SK-N-SH (cell line): ENCODE data around the gene ATL1. TPM values are rescaled to one million over a fixed set of nuclear protein-coding genes. Genes with fewer than 3 reads are reported as not detected.

Source experiments
- CTCF ChIA-PET: fragments of 300-600, 350-600 bp; formaldehyde crosslinking; extraction: SDS; loops from one replicate; lab custom pipeline; 2021; lab: Yijun Ruan, JAX
- POLR2A ChIA-PET: fragments of 350-600 bp; sonication (Branson Sonifier 250); formaldehyde crosslinking; extraction: SDS; loops from one replicate; lab custom pipeline; 2020; ENCODE audit warnings: antibody characterized with exemption, inconsistent platforms; lab: Yijun Ruan, JAX
- DNase-seq: peaks from one replicate; pipeline ENCODE4 v3.0.0; 2012
- H2AFZ ChIP-seq: fragments of 200-600 bp; sonication (generic); 2 replicates; pipeline ENCODE4 v1.8.1; 2016; ENCODE audit warnings: antibody characterized with exemption, mild to moderate bottlenecking, low read depth
- H3F3A ChIP-seq: fragments of 200-600 bp; sonication (generic); replicated peaks from 2 replicates; pipeline ENCODE3; 2016; ENCODE audit warnings: antibody characterized with exemption, mild to moderate bottlenecking; ENCODE audit not compliant: insufficient read depth
- H3K27ac ChIP-seq, 2 experiments: fragments of 200-500 bp in 1 of 2; fragments of 200-600 bp in 1 of 2; sonication (Bioruptor generic) in 1 of 2; sonication (generic), shearing (Covaris generic) in 1 of 2; 2 replicates each; pipeline versions ENCODE4 v1.5.1 to v1.6.1; 2014 to 2016; ENCODE audit warnings: low read depth in 2 of 2, inconsistent platforms in 1 of 2, low read length in 1 of 2, mild to moderate bottlenecking in 1 of 2, mixed read lengths in 1 of 2
- H3K27me3 ChIP-seq: fragments of 200-600 bp; sonication (generic), shearing (Covaris generic); 2 replicates; pipeline ENCODE4 v1.6.1; 2016; ENCODE audit warnings: mixed run types; ENCODE audit not compliant: insufficient read depth
- H3K36me3 ChIP-seq, 2 experiments: fragments of 200-500 bp in 1 of 2; fragments of 200-600 bp in 1 of 2; sonication (Bioruptor generic) in 1 of 2; sonication (generic) in 1 of 2; replicated peaks in 1 of 2; 2 replicates each; pipeline versions ENCODE3 to v1.5.1; 2014 to 2016; ENCODE audit warnings: low read length in 1 of 2, mild to moderate bottlenecking in 1 of 2; ENCODE audit not compliant: insufficient read depth in 2 of 2, control insufficient read depth in 1 of 2
- H3K4me1 ChIP-seq, 2 experiments: fragments of 200-500 bp in 1 of 2; fragments of 200-600 bp in 1 of 2; sonication (Bioruptor generic) in 1 of 2; sonication (generic), shearing (Covaris generic) in 1 of 2; 2 replicates each; pipeline versions ENCODE4 v1.5.1 to v1.6.1; 2014 to 2016; ENCODE audit warnings: low read depth in 1 of 2, low read length in 1 of 2, mixed run types in 1 of 2; ENCODE audit not compliant: insufficient read depth in 2 of 2, control insufficient read depth in 1 of 2
- H3K4me2 ChIP-seq: fragments of 200-600 bp; sonication (generic), shearing (Covaris generic); 2 replicates; pipeline ENCODE4 v1.6.1; 2017; ENCODE audit warnings: mixed run types
- H3K4me3 ChIP-seq, 2 experiments: fragments of 200-500 bp in 1 of 2; fragments of 200-600 bp in 1 of 2; sonication (Bioruptor generic) in 1 of 2; sonication (generic), shearing (Covaris generic) in 1 of 2; 2 replicates each; pipeline versions ENCODE4 v1.5.1 to v1.8.1; 2014 to 2016; ENCODE audit warnings: low read depth in 2 of 2, inconsistent platforms in 1 of 2, low read length in 1 of 2, mild to moderate bottlenecking in 1 of 2, mixed read lengths in 1 of 2, moderate library complexity in 1 of 2
- H3K79me2 ChIP-seq: fragments of 200-600 bp; sonication (generic); 2 replicates; pipeline ENCODE4 v1.8.1; 2017; ENCODE audit warnings: mild to moderate bottlenecking; ENCODE audit not compliant: insufficient read depth
- H3K9ac ChIP-seq: fragments of 200-600 bp; sonication (generic); 2 replicates; pipeline ENCODE4 v1.6.1; 2017; ENCODE audit warnings: mixed run types
- H3K9me2 ChIP-seq: fragments of 200-600 bp; sonication (generic); 2 replicates; pipeline ENCODE4 v1.6.1; 2017; ENCODE audit warnings: mixed run types
- H3K9me3 ChIP-seq: fragments of 200-600 bp; sonication (generic); 2 replicates; pipeline ENCODE4 v1.6.1; 2017; ENCODE audit warnings: mixed run types, mild to moderate bottlenecking, moderate library complexity
- H4K20me1 ChIP-seq: fragments of 200-600 bp; sonication (generic); 2 replicates; pipeline ENCODE4 v1.6.1; 2017; ENCODE audit warnings: mild to moderate bottlenecking, mixed run types; ENCODE audit not compliant: insufficient read depth
- FOXJ3 ChIP-seq: sonication (generic); formaldehyde crosslinking; IDR thresholded peaks from 2 replicates; pipeline ENCODE4 v1.5.1; 2020; ENCODE audit warnings: mild to moderate bottlenecking, missing genetic modification reagents
- FOXM1 ChIP-seq: IDR thresholded peaks from 2 replicates; pipeline ENCODE4 v1.4.0; 2012; ENCODE audit warnings: low read depth, mild to moderate bottlenecking
- JUND ChIP-seq: IDR thresholded peaks from 2 replicates; pipeline ENCODE4 v1.4.0; 2012
- MEF2A ChIP-seq: IDR thresholded peaks from 2 replicates; pipeline ENCODE4 v1.4.0; 2012; ENCODE audit warnings: low read depth, borderline replicate concordance
- MXI1 ChIP-seq: IDR thresholded peaks from 2 replicates; pipeline ENCODE4 v1.6.1; 2012; ENCODE audit warnings: mild to moderate bottlenecking, low read depth, low read length, improper control_type of control experiment
- NFIC ChIP-seq: IDR thresholded peaks from 2 replicates; pipeline ENCODE4 v1.4.0; 2012; ENCODE audit warnings: borderline replicate concordance
- POLR2AphosphoS5 ChIP-seq: IDR thresholded peaks from 2 replicates; pipeline ENCODE4 v1.6.1; 2012; ENCODE audit warnings: low read depth, low read length
- RAD21 ChIP-seq: IDR thresholded peaks from 2 replicates; pipeline ENCODE4 v1.6.1; 2012; ENCODE audit warnings: mild to moderate bottlenecking, low read length
- RXRA ChIP-seq: IDR thresholded peaks from 2 replicates; pipeline ENCODE4 v1.4.0; 2012; ENCODE audit warnings: low read depth, mild to moderate bottlenecking, borderline replicate concordance
- SIN3A ChIP-seq: IDR thresholded peaks from 2 replicates; pipeline ENCODE4 v1.6.1; 2012; ENCODE audit warnings: low read depth, mild to moderate bottlenecking, low read length, moderate library complexity, borderline replicate concordance
- SMC3 ChIP-seq: IDR thresholded peaks from 2 replicates; pipeline ENCODE4 v1.6.1; 2012; ENCODE audit warnings: low read depth, low read length, improper control_type of control experiment
- TEAD4 ChIP-seq: IDR thresholded peaks from 2 replicates; pipeline ENCODE4 v1.4.0; 2012; ENCODE audit warnings: mild to moderate bottlenecking, borderline replicate concordance; ENCODE audit not compliant: insufficient read depth
- YY1 ChIP-seq: IDR thresholded peaks from 2 replicates; pipeline ENCODE4 v1.4.0; 2012; ENCODE audit warnings: low read depth, mild to moderate bottlenecking
- WGBS: methylation state at CpG from one replicate; pipeline ENCODE4 v1.1.6; 2017; ENCODE audit warnings: low lambda C conversion rate; 5-methylcytosine and 5-hydroxymethylcytosine counted together
- polyA plus RNA-seq, 3 experiments: library from polyadenylated mRNA; depleted of rRNA; stranded (reverse); fragments of >200 nt; gene quantifications; 2 replicates each; pipeline ENCODE4 v1.2.3, GENCODE V29; 2012
- TF ChIP-seq, protein P1 (sequence below): fragments of 200-600 bp; sonication (generic); IDR thresholded peaks from 2 replicates; pipeline ENCODE4 v1.6.1; 2017; ENCODE audit warnings: antibody characterized with exemption, mild to moderate bottlenecking, moderate library complexity
- TF ChIP-seq, protein P2 (sequence below): IDR thresholded peaks from 2 replicates; pipeline ENCODE4 v1.4.0; 2012; ENCODE audit warnings: low read depth, borderline replicate concordance
- TF ChIP-seq, protein P3 (sequence below): IDR thresholded peaks from 2 replicates; pipeline ENCODE4 v1.4.0; 2012; ENCODE audit warnings: low read depth
- TF ChIP-seq, protein P4 (sequence below): IDR thresholded peaks from 2 replicates; pipeline ENCODE4 v1.4.0; 2012; ENCODE audit warnings: low read depth, borderline replicate concordance
- TF ChIP-seq, protein P5 (sequence below): IDR thresholded peaks from 2 replicates; pipeline ENCODE4; 2012

The ATL1 gene
- polyA plus RNA-seq, 1 of the 3 experiments (the other 2 are of a cell fraction): 7.3 TPM

DNA sequence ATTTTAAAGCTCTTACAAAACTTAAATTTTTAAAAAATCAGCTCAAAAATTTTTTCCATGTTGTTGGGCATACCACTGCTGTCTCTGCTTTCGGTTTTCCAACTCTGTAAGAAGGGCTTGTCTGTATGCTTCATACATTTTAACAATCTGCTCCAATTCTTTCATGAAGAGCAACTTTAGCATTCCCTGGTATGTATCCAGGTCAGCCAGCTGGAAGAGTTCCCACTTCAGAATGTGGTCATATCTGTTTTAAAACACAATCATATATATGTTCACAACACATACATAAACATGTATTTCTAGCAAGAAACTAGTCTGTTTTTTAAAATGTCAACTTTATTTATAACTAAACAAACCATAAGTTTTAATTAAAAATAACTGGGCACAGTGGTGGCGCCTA lies 75.2 kb downstream of the ATL1 start (continued):
- TF ChIP-seq, protein P1, sequence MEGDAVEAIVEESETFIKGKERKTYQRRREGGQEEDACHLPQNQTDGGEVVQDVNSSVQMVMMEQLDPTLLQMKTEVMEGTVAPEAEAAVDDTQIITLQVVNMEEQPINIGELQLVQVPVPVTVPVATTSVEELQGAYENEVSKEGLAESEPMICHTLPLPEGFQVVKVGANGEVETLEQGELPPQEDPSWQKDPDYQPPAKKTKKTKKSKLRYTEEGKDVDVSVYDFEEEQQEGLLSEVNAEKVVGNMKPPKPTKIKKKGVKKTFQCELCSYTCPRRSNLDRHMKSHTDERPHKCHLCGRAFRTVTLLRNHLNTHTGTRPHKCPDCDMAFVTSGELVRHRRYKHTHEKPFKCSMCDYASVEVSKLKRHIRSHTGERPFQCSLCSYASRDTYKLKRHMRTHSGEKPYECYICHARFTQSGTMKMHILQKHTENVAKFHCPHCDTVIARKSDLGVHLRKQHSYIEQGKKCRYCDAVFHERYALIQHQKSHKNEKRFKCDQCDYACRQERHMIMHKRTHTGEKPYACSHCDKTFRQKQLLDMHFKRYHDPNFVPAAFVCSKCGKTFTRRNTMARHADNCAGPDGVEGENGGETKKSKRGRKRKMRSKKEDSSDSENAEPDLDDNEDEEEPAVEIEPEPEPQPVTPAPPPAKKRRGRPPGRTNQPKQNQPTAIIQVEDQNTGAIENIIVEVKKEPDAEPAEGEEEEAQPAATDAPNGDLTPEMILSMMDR: no peak
- TF ChIP-seq FOXJ3 (CRISPR knock-in tag) (no peak), FOXM1 (no peak)
- TF ChIP-seq, protein P2, sequence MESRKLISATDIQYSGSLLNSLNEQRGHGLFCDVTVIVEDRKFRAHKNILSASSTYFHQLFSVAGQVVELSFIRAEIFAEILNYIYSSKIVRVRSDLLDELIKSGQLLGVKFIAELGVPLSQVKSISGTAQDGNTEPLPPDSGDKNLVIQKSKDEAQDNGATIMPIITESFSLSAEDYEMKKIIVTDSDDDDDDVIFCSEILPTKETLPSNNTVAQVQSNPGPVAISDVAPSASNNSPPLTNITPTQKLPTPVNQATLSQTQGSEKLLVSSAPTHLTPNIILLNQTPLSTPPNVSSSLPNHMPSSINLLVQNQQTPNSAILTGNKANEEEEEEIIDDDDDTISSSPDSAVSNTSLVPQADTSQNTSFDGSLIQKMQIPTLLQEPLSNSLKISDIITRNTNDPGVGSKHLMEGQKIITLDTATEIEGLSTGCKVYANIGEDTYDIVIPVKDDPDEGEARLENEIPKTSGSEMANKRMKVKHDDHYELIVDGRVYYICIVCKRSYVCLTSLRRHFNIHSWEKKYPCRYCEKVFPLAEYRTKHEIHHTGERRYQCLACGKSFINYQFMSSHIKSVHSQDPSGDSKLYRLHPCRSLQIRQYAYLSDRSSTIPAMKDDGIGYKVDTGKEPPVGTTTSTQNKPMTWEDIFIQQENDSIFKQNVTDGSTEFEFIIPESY: no peak

DNA sequence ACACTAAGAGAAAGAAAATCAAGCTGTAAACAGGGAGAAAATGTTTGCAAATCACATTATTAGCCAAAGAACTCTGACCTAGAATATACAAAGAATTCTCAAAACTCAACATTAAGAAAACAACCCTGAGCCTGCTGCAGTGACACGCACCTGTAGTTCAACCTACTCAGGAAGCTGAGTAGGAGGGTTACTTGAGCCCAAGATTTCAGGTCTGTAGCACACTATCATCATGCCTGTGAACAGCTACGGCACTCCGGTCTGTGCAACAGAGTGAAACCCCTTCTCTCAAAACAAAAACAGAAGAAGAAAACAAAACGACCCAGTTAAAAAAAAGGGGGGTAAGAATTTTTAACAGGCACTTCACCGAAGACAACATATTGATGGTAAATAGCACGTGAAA lies 87.3 kb downstream of the ATL1 start:
- H3K4me1 ChIP-seq: no peaks in the 10 kb centered on the region
- H3K9me3 ChIP-seq: no peaks in the 10 kb centered on the region
- no peak for DNase-seq
- peaks cover 9% of the 10 kb centered on the region for H3F3A ChIP-seq
- ChIA-PET CTCF (interaction anchor here (1.0 kb wide), 1 partner anchor 28 kb away, joined by 3 read pairs; no protein-coding TSS in a partner anchor), POLR2A (no interaction called here)
- no peak overlapping the region for H3K9ac ChIP-seq
- no peaks in the 10 kb centered on the region for H3K9me2 ChIP-seq
- no peak overlapping the region for H3K4me3 ChIP-seq
- H3K27ac ChIP-seq: no peak overlapping the region
- no peak for TF ChIP-seq FOXJ3 (CRISPR knock-in tag)
- TF ChIP-seq RXRA: no peak
- no peak for TF ChIP-seq YY1
- TF ChIP-seq MEF2A: no peak
- TF ChIP-seq TEAD4: no peak
- no peak for TF ChIP-seq NFIC
- no peak for TF ChIP-seq POLR2AphosphoS5
- TF ChIP-seq, protein P3, sequence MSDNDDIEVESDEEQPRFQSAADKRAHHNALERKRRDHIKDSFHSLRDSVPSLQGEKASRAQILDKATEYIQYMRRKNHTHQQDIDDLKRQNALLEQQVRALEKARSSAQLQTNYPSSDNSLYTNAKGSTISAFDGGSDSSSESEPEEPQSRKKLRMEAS: no peak
- TF ChIP-seq, protein P1: no peak
- TF ChIP-seq, protein P4, sequence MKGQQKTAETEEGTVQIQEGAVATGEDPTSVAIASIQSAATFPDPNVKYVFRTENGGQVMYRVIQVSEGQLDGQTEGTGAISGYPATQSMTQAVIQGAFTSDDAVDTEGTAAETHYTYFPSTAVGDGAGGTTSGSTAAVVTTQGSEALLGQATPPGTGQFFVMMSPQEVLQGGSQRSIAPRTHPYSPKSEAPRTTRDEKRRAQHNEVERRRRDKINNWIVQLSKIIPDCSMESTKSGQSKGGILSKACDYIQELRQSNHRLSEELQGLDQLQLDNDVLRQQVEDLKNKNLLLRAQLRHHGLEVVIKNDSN: no peak
- TF ChIP-seq MXI1: no peak
- TF ChIP-seq, protein P5, sequence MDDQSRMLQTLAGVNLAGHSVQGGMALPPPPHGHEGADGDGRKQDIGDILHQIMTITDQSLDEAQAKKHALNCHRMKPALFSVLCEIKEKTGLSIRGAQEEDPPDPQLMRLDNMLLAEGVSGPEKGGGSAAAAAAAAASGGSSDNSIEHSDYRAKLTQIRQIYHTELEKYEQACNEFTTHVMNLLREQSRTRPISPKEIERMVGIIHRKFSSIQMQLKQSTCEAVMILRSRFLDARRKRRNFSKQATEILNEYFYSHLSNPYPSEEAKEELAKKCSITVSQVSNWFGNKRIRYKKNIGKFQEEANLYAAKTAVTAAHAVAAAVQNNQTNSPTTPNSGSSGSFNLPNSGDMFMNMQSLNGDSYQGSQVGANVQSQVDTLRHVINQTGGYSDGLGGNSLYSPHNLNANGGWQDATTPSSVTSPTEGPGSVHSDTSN: no peak
- TF ChIP-seq SMC3: no peak
- TF ChIP-seq SIN3A: no peak
- TF ChIP-seq JUND: no peak
- TF ChIP-seq RAD21: no peak
- no peaks in the 10 kb centered on the region for H3K27me3 ChIP-seq
- no peaks in the 10 kb centered on the region for H4K20me1 ChIP-seq
- peaks cover 66% of the 10 kb centered on the region for H3K79me2 ChIP-seq
- 93% methylated on average over 6 of the region's 6 CpGs for WGBS
- no peak overlapping the region for H3K4me2 ChIP-seq
- H2AFZ ChIP-seq: no peak overlapping the region
- H3K36me3 ChIP-seq: peaks cover 11 to 18% of the 10 kb centered on the region in 2 experiments
